Measurements from ENCODE around the gene ELN. TPM values are rescaled to one million over a fixed set of nuclear protein-coding genes. Genes with fewer than 3 reads are reported as not detected.
A peak's percentile ranks its signal among the peaks of the same experiment; 100 is the strongest.
"Not testable (repeated sequence)": the region's sequence is repeated elsewhere in the genome, so short reads cannot be mapped to it uniquely, and the experiment has no call there.

Gene ELN
- polyA plus RNA-seq, 1 donor from 2014 or later: not detected

DNA sequence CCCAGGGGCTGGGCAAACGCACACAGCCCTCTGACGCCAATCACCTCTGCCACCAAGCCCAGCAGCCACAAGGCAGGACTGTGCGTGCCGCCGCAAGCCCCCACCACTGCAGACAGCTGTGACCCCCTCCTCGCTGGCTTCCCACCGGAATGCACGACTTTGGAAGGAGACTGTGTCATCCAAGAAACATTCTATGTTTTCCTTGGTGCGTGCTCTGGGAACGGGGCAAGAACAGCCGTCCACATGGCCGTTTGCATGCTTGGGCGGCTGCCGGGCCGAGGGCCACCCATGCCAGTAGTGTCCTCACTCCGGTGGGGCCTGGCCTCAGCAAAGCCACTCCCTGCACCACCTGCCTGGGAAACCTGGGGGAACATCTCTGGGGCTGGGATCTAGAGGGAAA lies 17.6 kb upstream of the ELN start:
- Mint-ChIP-seq H3K9me3 (no peaks in the 10 kb centered on the region), H3K4me3 (no peak overlapping the region), H3K27me3 (no peaks in the 10 kb centered on the region), H3K4me1 (no peaks in the 10 kb centered on the region), H3K36me3 (no peaks in the 10 kb centered on the region), H3K27ac (no peak overlapping the region)

GRCh38 chr7:74011421-74011820 lies 16.6 kb upstream of the ELN start:
- H3K27ac Mint-ChIP-seq: peak overlapping the region in 1 of 3 donors; percentile 57
- not testable (repeated sequence) for H3K27me3 Mint-ChIP-seq, H3K36me3 Mint-ChIP-seq, H3K4me3 Mint-ChIP-seq, H3K9me3 Mint-ChIP-seq, H3K4me1 Mint-ChIP-seq

DNA sequence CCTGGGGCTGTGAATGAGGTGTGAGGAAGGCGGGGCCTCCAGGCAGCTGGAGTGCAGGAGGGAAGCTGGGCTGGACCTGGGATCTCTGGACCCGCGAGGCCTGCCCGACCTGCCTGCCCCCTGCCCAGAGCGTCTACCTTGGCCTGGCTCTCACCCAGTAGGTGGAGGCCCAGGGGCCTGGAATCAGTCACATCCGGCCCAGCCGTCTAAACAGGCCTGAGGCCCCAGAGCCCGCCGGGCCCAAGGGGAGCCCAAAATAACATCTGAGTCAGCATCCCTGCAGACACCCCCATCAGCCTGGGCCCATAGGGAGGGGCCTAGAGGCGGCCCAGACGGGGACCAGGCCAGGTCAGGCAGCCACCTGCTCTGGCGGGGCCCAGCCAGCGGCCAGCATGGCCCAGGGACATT lies 15.1 kb upstream of the ELN start:
- Mint-ChIP-seq H3K36me3 (no peaks in the 10 kb centered on the region), H3K4me1 (no peaks in the 10 kb centered on the region), H3K4me3 (no peak overlapping the region), H3K27ac (no peak overlapping the region), H3K27me3 (peaks cover 2% of the 10 kb centered on the region), H3K9me3 (no peaks in the 10 kb centered on the region)

GRCh38 chr7:74013539-74014272 lies 14.3 kb upstream of the ELN start:
- H3K27ac Mint-ChIP-seq: no peak overlapping the region

DNA sequence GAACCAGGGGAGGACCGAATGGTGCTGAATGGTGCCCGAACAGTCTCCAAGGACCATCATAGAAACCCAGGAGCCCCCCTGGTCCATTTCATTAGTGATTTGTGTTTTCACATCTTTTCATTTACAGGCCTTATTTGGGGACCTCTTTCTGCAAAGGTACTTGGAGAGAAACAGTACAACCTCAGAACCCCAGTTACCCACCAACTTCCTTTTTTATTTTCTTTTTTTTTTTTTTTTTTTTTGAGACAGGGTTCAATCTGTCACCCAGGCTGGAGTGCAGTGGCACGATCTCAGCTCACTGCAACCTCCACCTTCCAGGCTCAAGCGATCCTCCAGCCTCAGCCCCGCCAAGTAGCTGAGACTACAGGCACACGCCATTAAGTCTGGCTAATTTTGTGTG lies 13.0 kb upstream of the ELN start:
- peaks cover 0 to 2% (median 1%) of the 10 kb centered on the region in 3 donors for H3K4me1 Mint-ChIP-seq
- peaks cover 2% of the 10 kb centered on the region for H3K36me3 Mint-ChIP-seq
- H3K27me3 Mint-ChIP-seq: peaks cover 5% of the 10 kb centered on the region
- H3K4me3 Mint-ChIP-seq: no peak overlapping the region
- no peak overlapping the region for H3K27ac Mint-ChIP-seq
- no peaks in the 10 kb centered on the region for H3K9me3 Mint-ChIP-seq

More at GRCh38 chr7:74013539-74014272, 14.3 kb upstream of the ELN start:
- Mint-ChIP-seq H3K36me3 (no peaks in the 10 kb centered on the region), H3K9me3 (no peaks in the 10 kb centered on the region), H3K4me1 (no peaks in the 10 kb centered on the region), H3K4me3 (peak overlapping the region in 1 of 4 donors; percentile 3), H3K27me3 (peaks cover 5% of the 10 kb centered on the region)

DNA sequence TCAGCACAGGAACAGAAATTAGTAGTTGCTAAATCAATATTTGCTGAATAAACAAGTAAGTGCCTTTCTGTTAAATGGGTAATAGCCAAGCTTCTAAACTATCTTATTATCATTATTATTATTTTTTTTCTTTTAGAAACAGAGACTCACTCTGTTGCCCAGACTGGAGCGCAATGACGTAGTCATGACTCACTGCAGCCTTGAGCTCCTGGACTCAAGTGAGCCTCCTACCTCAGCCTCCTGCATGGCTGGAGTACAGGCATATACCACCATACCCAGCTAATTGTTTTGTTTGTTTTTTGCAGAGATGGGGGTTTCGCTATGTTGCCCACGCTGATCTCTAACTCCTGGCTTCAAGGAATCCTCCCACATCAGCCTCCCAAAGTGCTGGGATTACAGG lies 12.3 kb upstream of the ELN start:
- Mint-ChIP-seq H3K27ac (no peak overlapping the region), H3K9me3 (no peaks in the 10 kb centered on the region), H3K4me3 (no peak overlapping the region)

DNA sequence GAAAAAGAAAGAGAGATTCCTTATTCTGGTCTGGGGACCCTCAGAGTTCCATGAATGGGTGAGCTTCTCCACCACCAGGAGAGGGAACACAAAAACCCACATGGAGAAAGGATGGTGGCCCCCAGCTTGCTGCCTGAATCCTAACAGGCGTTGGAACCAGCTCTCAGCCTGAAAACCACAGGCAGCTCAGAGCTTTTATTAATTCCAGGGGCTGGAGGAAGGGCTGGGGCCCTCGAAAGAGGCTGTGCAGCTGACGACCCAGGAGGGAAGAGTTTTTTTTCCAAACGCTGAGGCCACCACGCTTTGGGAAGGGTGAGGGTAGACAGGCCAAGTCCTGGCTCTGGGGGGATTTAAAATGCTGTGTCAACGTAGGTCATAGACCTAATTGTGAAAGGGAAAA lies 10.8 kb upstream of the ELN start:
- no peak overlapping the region for H3K4me3 Mint-ChIP-seq
- H3K27me3 Mint-ChIP-seq: peaks cover 5% of the 10 kb centered on the region
- H3K36me3 Mint-ChIP-seq: peaks cover 2% of the 10 kb centered on the region

More for the DNA sequence above, 12.3 kb upstream of the ELN start:
- H3K27me3 Mint-ChIP-seq: peaks cover 5% of the 10 kb centered on the region
- H3K4me1 Mint-ChIP-seq: peaks cover 0 to 2% (median 1%) of the 10 kb centered on the region in 3 donors
- H3K36me3 Mint-ChIP-seq: peaks cover 2% of the 10 kb centered on the region

GRCh38 chr7:74018246-74018895 lies 9.6 kb upstream of the ELN start:
- H3K27ac Mint-ChIP-seq: no peak overlapping the region
- H3K4me3 Mint-ChIP-seq: no peak overlapping the region
- peaks cover 7% of the 10 kb centered on the region for H3K27me3 Mint-ChIP-seq
- H3K9me3 Mint-ChIP-seq: no peaks in the 10 kb centered on the region
- peaks cover 0 to 2% (median 1%) of the 10 kb centered on the region in 3 donors for H3K4me1 Mint-ChIP-seq
- H3K36me3 Mint-ChIP-seq: peaks cover 2% of the 10 kb centered on the region

More for the DNA sequence above, 10.8 kb upstream of the ELN start:
- Mint-ChIP-seq H3K9me3 (no peaks in the 10 kb centered on the region), H3K4me1 (peaks cover 0 to 2% (median 1%) of the 10 kb centered on the region in 3 donors), H3K27ac (no peak overlapping the region)

GRCh38 chr7:74019149-74019548 lies 8.8 kb upstream of the ELN start:
- H3K9me3 Mint-ChIP-seq: no peaks in the 10 kb centered on the region
- peaks cover 0 to 2% (median 1%) of the 10 kb centered on the region in 3 donors for H3K4me1 Mint-ChIP-seq
- H3K27ac Mint-ChIP-seq: no peak overlapping the region
- H3K36me3 Mint-ChIP-seq: peaks cover 2% of the 10 kb centered on the region
- H3K27me3 Mint-ChIP-seq: peaks cover 15% of the 10 kb centered on the region
- no peak overlapping the region for H3K4me3 Mint-ChIP-seq

DNA sequence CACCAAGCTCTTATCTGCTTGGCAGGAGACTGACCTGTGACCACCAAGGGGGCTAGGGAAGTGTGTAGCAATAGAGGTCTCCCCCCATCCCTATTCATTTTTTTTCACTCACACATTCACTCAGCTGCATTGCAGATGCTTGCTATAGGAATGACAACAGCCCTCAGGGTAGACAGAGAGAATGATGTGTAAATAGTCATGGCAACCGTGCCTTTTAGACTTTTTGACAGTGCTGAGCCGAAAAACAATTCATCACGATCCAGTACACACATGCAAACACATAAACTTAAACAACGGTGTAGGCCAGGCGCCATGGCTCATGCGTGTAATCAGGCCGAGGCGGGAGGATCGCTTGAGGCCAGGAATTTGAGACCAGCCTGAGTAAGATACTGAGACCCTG lies 7.6 kb upstream of the ELN start:
- Mint-ChIP-seq H3K9me3 (no peaks in the 10 kb centered on the region), H3K4me1 (peaks cover 0 to 2% (median 1%) of the 10 kb centered on the region in 3 donors), H3K4me3 (no peak overlapping the region), H3K27ac (peak overlapping the region in 1 of 3 donors; percentile 67), H3K36me3 (peaks cover 2% of the 10 kb centered on the region), H3K27me3 (peaks cover 24% of the 10 kb centered on the region)

DNA sequence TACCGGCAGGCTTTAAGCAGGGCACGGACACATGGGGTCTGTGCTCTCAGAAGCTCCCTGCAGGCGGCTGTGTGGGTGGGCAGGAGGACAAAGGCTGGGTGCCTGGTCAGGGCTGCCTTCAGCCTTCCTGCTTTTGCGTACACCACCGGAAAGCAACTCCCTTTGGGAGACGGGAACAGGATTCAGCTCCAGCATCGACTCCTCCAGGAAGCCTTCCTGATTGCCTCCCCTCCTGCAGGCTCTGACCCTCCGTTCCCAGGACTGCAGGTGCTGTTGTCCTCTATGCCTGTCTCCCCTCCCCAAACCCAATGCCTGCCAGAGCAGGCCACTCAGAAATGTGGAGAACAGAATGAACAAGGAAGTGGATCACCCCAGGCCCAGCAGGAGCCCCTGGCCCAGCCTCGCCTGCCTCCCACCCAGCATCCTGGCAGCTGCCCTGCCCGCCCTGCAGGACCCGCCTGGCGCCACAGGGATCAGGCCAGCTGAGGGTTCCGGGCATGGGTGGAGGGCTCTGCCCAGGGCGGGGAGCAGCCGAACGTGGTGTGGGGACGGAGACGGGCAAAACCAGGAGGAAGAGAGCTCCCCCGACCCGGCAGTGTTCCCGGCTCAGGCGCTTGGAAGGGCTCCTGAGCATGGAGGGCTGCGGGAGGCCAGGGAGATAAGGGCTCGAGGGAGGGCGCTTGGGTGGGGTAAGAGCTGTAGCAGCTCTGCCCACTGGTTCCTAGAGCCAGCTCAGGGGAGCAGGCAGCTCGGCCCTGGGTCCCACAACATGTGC lies 6.2 kb upstream of the ELN start:
- no peaks in the 10 kb centered on the region for H3K9me3 Mint-ChIP-seq
- H3K4me3 Mint-ChIP-seq: no peak overlapping the region
- H3K27ac Mint-ChIP-seq: no peak overlapping the region
- H3K27me3 Mint-ChIP-seq: peaks cover 38% of the 10 kb centered on the region
- H3K4me1 Mint-ChIP-seq: peaks cover 3 to 7% (median 4%) of the 10 kb centered on the region in 3 donors
- H3K36me3 Mint-ChIP-seq: peaks cover 2% of the 10 kb centered on the region

- H3K9me3 Mint-ChIP-seq: no peaks in the 10 kb centered on the region
- no peak overlapping the region for H3K27ac Mint-ChIP-seq
- peaks cover 44% of the 10 kb centered on the region for H3K27me3 Mint-ChIP-seq
- H3K4me1 Mint-ChIP-seq: peaks cover 4 to 7% (median 5%) of the 10 kb centered on the region in 3 donors
- no peak overlapping the region for H3K4me3 Mint-ChIP-seq
- H3K36me3 Mint-ChIP-seq: peaks cover 2% of the 10 kb centered on the region
Observed at GRCh38 chr7:74022507-74022906, 5.5 kb upstream of the ELN start.

- H3K36me3 Mint-ChIP-seq: peaks cover 2% of the 10 kb centered on the region
- H3K9me3 Mint-ChIP-seq: no peaks in the 10 kb centered on the region
- H3K4me1 Mint-ChIP-seq: peaks cover 4 to 7% (median 5%) of the 10 kb centered on the region in 3 donors
- H3K27me3 Mint-ChIP-seq: peaks cover 41% of the 10 kb centered on the region
- H3K4me3 Mint-ChIP-seq: no peak overlapping the region
- no peak overlapping the region for H3K27ac Mint-ChIP-seq
Observed at GRCh38 chr7:74023092-74023536, 4.9 kb upstream of the ELN start.

DNA sequence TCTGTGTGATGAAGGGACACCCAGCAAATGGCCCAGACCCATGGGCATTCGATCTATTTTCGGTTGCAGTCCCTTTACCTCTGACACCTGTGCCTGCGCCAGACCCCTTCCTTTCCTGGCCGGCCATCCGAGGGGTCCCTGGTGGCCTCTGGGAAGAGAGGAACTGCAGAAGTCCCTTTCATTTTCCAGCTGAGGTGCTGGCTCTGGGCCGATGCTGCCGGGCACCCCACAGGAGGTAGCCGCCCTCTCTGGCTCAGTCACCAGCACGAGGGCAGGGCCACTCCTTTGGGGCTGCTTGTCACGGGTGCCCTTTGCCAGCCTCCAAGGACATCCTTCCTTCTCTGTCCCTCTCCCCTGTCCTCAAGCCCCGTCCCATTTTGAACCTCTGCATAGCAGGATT lies 4.2 kb upstream of the ELN start:
- peaks cover 42% of the 10 kb centered on the region for H3K27me3 Mint-ChIP-seq
- peaks cover 2% of the 10 kb centered on the region for H3K36me3 Mint-ChIP-seq
- H3K4me1 Mint-ChIP-seq: peaks cover 4 to 9% (median 5%) of the 10 kb centered on the region in 3 donors
- H3K4me3 Mint-ChIP-seq: no peak overlapping the region
- H3K27ac Mint-ChIP-seq: peak overlapping the region in 1 of 3 donors; percentile 61
- no peaks in the 10 kb centered on the region for H3K9me3 Mint-ChIP-seq

DNA sequence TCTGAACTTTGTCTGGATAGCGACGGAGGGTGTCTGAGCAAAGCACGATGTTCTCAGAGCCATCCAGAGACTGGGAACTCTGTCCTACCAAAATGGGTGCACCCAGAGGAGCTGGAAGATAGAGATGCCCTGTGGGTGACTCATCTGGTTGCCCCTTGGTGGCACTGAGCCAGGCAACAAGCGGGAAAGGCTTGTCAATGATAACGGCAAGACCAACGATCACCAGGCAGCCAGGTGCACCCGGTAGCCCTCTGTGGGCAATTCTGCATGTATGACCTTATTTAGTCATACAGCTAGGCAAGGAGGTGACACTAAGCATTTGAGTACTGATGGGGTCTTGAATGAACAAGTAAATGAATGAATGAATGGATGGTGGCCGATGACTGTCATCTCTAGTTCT lies 2.8 kb upstream of the ELN start:
- H3K27me3 Mint-ChIP-seq: peaks cover 51% of the 10 kb centered on the region
- peaks cover 4 to 12% (median 5%) of the 10 kb centered on the region in 3 donors for H3K4me1 Mint-ChIP-seq
- H3K9me3 Mint-ChIP-seq: no peaks in the 10 kb centered on the region
- H3K4me3 Mint-ChIP-seq: no peak overlapping the region
- no peaks in the 10 kb centered on the region for H3K36me3 Mint-ChIP-seq
- no peak overlapping the region for H3K27ac Mint-ChIP-seq

All from IgD-negative memory B cell (primary cell).